ENCODE measurements around the gene FAM110A. TPM values are rescaled to one million over a fixed set of nuclear protein-coding genes. Genes with fewer than 3 reads are reported as not detected.

FAM110A gene
- total and polyA plus RNA-seq, 9 of the 15 experiments (the other 6 are each of a cell fraction or from before 2014, with no cell fraction given) = 0.73 to 15.5 (median 3.6) TPM

- in situ Hi-C loops (cut with MboI) (no loop called here), intact Hi-C loops (cut with micrococcal nuclease) (no loop called here)
- no peaks in the 10 kb centered on the region for H3K79me2 ChIP-seq (ENCODE audit: control insufficient read depth, insufficient read depth, low read length)
- H2AFZ ChIP-seq (ENCODE audit: low read depth, low read length) = no peak overlapping the region
- ATAC-seq = no peak
- H3K4me1 ChIP-seq (replicated peaks in 1 of 2; ENCODE audit: control insufficient read depth in 2 of 2, insufficient read depth in 2 of 2, low read length in 2 of 2) = no peaks in the 10 kb centered on the region
- no peaks in the 10 kb centered on the region for H3K36me3 ChIP-seq (ENCODE audit: control insufficient read depth, insufficient read depth, low read length)
- ChIA-PET CTCF (ENCODE audit: low intra/inter-chr PET ratio) (no interaction called here), POLR2A (interaction anchor here (0.6 kb wide), 1 partner anchor 8 kb away, joined by 3 read pairs; no protein-coding TSS in a partner anchor)
- peaks cover 3 to 29% of the 10 kb centered on the region in 2 experiments; a peak in 4 of 5 replicates for H3K27me3 ChIP-seq (ENCODE audit: control insufficient read depth in 2 of 2, insufficient read depth in 2 of 2, low read length in 2 of 2)
- WGBS (ENCODE audit: insufficient coverage, low coverage, missing lambda C conversion rate) = 18% methylated on average over 5 of the region's 6 CpGs
- no peak overlapping the region for H3K27ac ChIP-seq (ENCODE audit: extremely low read depth, low read depth, low read length)
- H3K4me3 ChIP-seq = no peak overlapping the region
- no TSS peak for BruUV-seq (replicated peaks)
- no peaks in the 10 kb centered on the region for H3K9me3 ChIP-seq (replicated peaks; ENCODE audit: control insufficient read depth, insufficient read depth, low read depth, low read length)
- no peaks in the 10 kb centered on the region for H3K9me1 ChIP-seq (ENCODE audit: control insufficient read depth, insufficient read depth, low read length)
- H4K20me1 ChIP-seq (replicated peaks; ENCODE audit: control insufficient read depth, insufficient read depth, low read length) = no peaks in the 10 kb centered on the region
- no peak for FAIRE-seq
- H3K9ac ChIP-seq (ENCODE audit: insufficient read depth in 1 of 2, low read depth in 2 of 2, low read length in 2 of 2) = no peak overlapping the region
- DNase-seq (ENCODE audit: extremely low read depth in 1 of 4, low spot score in 3 of 4) = no peak
- H3K4me2 ChIP-seq (ENCODE audit: insufficient read depth, low read length) = no peak overlapping the region
- TF ChIP-seq, protein P1, sequence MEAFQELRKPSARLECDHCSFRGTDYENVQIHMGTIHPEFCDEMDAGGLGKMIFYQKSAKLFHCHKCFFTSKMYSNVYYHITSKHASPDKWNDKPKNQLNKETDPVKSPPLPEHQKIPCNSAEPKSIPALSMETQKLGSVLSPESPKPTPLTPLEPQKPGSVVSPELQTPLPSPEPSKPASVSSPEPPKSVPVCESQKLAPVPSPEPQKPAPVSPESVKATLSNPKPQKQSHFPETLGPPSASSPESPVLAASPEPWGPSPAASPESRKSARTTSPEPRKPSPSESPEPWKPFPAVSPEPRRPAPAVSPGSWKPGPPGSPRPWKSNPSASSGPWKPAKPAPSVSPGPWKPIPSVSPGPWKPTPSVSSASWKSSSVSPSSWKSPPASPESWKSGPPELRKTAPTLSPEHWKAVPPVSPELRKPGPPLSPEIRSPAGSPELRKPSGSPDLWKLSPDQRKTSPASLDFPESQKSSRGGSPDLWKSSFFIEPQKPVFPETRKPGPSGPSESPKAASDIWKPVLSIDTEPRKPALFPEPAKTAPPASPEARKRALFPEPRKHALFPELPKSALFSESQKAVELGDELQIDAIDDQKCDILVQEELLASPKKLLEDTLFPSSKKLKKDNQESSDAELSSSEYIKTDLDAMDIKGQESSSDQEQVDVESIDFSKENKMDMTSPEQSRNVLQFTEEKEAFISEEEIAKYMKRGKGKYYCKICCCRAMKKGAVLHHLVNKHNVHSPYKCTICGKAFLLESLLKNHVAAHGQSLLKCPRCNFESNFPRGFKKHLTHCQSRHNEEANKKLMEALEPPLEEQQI (IDR thresholded peaks at IDR 0.05) = no peak
- TF ChIP-seq, protein P2, sequence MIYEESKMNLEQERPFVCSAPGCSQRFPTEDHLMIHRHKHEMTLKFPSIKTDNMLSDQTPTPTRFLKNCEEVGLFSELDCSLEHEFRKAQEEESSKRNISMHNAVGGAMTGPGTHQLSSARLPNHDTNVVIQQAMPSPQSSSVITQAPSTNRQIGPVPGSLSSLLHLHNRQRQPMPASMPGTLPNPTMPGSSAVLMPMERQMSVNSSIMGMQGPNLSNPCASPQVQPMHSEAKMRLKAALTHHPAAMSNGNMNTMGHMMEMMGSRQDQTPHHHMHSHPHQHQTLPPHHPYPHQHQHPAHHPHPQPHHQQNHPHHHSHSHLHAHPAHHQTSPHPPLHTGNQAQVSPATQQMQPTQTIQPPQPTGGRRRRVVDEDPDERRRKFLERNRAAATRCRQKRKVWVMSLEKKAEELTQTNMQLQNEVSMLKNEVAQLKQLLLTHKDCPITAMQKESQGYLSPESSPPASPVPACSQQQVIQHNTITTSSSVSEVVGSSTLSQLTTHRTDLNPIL (CRISPR knock-in tag; IDR thresholded peaks at IDR 0.05) = no peak
- no peak for TF ChIP-seq BRCA1 (IDR thresholded peaks at IDR 0.05)
- TF ChIP-seq BRCA1 (CRISPR knock-in tag; IDR thresholded peaks at IDR 0.05) = no peak
- TF ChIP-seq, protein P3, sequence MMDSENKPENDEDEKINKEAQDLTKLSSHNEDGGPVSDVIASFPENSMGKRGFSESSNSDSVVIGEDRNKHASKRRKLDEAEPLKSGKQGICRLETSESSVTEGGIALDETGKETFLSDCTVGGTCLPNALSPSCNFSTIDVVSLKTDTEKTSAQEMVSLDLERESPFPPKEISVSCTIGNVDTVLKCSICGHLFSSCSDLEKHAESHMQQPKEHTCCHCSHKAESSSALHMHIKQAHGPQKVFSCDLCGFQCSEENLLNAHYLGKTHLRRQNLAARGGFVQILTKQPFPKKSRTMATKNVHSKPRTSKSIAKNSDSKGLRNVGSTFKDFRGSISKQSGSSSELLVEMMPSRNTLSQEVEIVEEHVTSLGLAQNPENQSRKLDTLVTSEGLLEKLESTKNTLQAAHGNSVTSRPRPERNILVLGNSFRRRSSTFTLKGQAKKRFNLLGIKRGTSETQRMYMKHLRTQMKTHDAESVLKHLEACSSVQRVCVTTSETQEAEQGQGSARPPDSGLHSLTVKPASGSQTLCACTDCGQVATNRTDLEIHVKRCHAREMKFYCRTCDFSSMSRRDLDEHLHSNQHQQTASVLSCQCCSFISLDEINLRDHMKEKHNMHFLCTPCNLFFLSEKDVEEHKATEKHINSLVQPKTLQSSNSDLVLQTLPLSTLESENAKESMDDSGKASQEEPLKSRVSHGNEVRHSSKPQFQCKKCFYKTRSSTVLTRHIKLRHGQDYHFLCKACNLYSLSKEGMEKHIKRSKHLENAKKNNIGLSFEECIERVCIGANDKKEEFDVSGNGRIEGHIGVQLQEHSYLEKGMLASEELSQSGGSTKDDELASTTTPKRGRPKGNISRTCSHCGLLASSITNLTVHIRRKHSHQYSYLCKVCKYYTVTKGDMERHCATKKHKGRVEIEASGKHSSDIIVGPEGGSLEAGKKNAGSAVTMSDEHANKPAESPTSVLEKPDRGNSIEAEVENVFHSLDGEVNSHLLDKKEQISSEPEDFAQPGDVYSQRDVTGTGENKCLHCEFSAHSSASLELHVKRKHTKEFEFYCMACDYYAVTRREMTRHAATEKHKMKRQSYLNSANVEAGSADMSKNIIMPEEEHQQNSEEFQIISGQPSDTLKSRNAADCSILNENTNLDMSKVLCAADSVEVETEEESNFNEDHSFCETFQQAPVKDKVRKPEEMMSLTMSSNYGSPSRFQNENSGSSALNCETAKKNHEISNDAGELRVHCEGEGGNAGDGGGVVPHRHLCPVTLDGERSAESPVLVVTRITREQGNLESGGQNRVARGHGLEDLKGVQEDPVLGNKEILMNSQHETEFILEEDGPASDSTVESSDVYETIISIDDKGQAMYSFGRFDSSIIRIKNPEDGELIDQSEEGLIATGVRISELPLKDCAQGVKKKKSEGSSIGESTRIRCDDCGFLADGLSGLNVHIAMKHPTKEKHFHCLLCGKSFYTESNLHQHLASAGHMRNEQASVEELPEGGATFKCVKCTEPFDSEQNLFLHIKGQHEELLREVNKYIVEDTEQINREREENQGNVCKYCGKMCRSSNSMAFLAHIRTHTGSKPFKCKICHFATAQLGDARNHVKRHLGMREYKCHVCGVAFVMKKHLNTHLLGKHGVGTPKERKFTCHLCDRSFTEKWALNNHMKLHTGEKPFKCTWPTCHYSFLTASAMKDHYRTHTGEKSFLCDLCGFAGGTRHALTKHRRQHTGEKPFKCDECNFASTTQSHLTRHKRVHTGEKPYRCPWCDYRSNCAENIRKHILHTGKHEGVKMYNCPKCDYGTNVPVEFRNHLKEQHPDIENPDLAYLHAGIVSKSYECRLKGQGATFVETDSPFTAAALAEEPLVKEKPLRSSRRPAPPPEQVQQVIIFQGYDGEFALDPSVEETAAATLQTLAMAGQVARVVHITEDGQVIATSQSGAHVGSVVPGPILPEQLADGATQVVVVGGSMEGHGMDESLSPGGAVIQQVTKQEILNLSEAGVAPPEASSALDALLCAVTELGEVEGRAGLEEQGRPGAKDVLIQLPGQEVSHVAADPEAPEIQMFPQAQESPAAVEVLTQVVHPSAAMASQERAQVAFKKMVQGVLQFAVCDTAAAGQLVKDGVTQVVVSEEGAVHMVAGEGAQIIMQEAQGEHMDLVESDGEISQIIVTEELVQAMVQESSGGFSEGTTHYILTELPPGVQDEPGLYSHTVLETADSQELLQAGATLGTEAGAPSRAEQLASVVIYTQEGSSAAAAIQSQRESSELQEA (IDR thresholded peaks at IDR 0.05; ENCODE audit: low read depth) = no peak
- TF ChIP-seq BRF2 (IDR thresholded peaks at IDR 0.05; ENCODE audit: borderline replicate concordance, insufficient read depth, insufficient read length) = no peak
- no peak for TF ChIP-seq CCAR2 (IDR thresholded peaks at IDR 0.05; ENCODE audit: low read depth, low read length)
- no peak for TF ChIP-seq ZNF324 (CRISPR knock-in tag; IDR thresholded peaks at IDR 0.05)
- no peak for TF ChIP-seq FOSL1 (tag; conservative IDR thresholded peaks at IDR 0.05)
Observed at GRCh38 chr20:891058-891705, 57.7 kb downstream of the FAM110A start.
